K562 treated with DMSO at 1 percent for 4 hours (cell line): ENCODE measurements around the gene ZNF79. TPM values are rescaled to one million over a fixed set of nuclear protein-coding genes. Genes with fewer than 3 reads are reported as not detected.

Experiments used
- total RNA-seq: library from RNA; unstranded; fragments of 300-600 nt; gene quantifications from 2 replicates; pipeline ENCODE4 v1.2.3, GENCODE V29; 2022; ENCODE audit not compliant: insufficient read depth

The ZNF79 gene
- total RNA-seq: 3.2 and 4.7 TPM in 2 replicates

GRCh38 chr9:127423934-127424675, at the start of gene ZNF79:
Gene ZNF79, plus strand, starts transcription at chr9:127424382. Its CDS starts 406 bp downstream, at chr9:127424788.

GRCh38 chr9:127396808-127397645, 27.2 kb upstream of the ZNF79 start, which contains the start of gene SLC2A8:
Gene SLC2A8, plus strand, starts transcription at chr9:127397169. Its CDS starts 62 bp downstream, at chr9:127397231.

GRCh38 chr9:127450830-127451607, 26.8 kb downstream of the ZNF79 start, which contains the start of the genes LRSAM1 and RPL12:
Gene LRSAM1, plus strand, starts transcription at chr9:127451510. Its CDS starts 3,018 bp downstream, at chr9:127454528.
Gene RPL12, minus strand, starts transcription at chr9:127451406. Its CDS starts 89 bp downstream, at chr9:127451317.

Other genes starting within 250 kb of the ZNF79 start
- gene GARNL3, start 159.6 kb upstream of the ZNF79 start, total RNA-seq: 0.34 TPM in 1 of 2 replicates, not detected in the other
- 6.4 and 7.5 TPM in 2 replicates for gene SLC2A8, start 27.2 kb upstream of the ZNF79 start, total RNA-seq
- 5,332 and 5,686 TPM in 2 replicates for gene RPL12, start 27.0 kb downstream of the ZNF79 start, total RNA-seq
- 13.3 and 14.2 TPM in 2 replicates for gene LRSAM1, start 27.1 kb downstream of the ZNF79 start, total RNA-seq
- gene STXBP1, start 187.9 kb downstream of the ZNF79 start, total RNA-seq: 33.0 and 34.5 TPM in 2 replicates